Smooth muscle cell (in vitro differentiated cells): ENCODE results near the gene OSM. TPM values are rescaled to one million over a fixed set of nuclear protein-coding genes. Genes with fewer than 3 reads are reported as not detected.

Experiments
- DNase-seq: peaks from one replicate; lab custom pipeline; 2025; ENCODE audit not compliant: unreplicated experiment; lab: John Stamatoyannopoulos, UW
- H2AFZ ChIP-seq: fragments of 200-600 bp; sonication (generic); 2 replicates; pipeline ENCODE4 v1.6.0; 2016; ENCODE audit warnings: antibody characterized with exemption, low read depth, mild to moderate bottlenecking
- H3F3A ChIP-seq: fragments of 200-600 bp; sonication (generic); 2 replicates; pipeline ENCODE4 v1.6.0; 2017; ENCODE audit warnings: antibody characterized with exemption, low read depth
- H3K27ac ChIP-seq: fragments of 200-600 bp; sonication (generic); 2 replicates; pipeline ENCODE4 v1.5.1; 2016; ENCODE audit warnings: low read depth, mild to moderate bottlenecking
- H3K27me3 ChIP-seq: fragments of 200-600 bp; sonication (generic); 2 replicates; pipeline ENCODE4 v1.6.1; 2016; ENCODE audit warnings: low read depth, mild to moderate bottlenecking
- H3K36me3 ChIP-seq: fragments of 200-600 bp; sonication (generic); 2 replicates; pipeline ENCODE4 v1.5.1; 2016; ENCODE audit warnings: low read depth
- H3K4me1 ChIP-seq: fragments of 200-600 bp; sonication (generic); 2 replicates; pipeline ENCODE4 v1.5.1; 2016; ENCODE audit warnings: low read depth
- H3K4me2 ChIP-seq: fragments of 200-600 bp; sonication (generic); 2 replicates; pipeline ENCODE4 v1.6.0; 2016; ENCODE audit warnings: mild to moderate bottlenecking
- H3K4me3 ChIP-seq: fragments of 200-600 bp; sonication (generic); 2 replicates; pipeline ENCODE4 v1.5.1; 2016; ENCODE audit warnings: mild to moderate bottlenecking
- H3K79me2 ChIP-seq: fragments of 200-600 bp; sonication (generic); 2 replicates; pipeline ENCODE4 v1.6.0; 2016; ENCODE audit warnings: low read depth, mild to moderate bottlenecking
- H3K9ac ChIP-seq: fragments of 200-600 bp; sonication (generic); 2 replicates; pipeline ENCODE4 v1.6.0; 2016; ENCODE audit warnings: low read depth
- H3K9me3 ChIP-seq: fragments of 200-600 bp; sonication (generic); replicated peaks from 2 replicates; pipeline ENCODE4 v1.5.1; 2016; ENCODE audit warnings: low read depth
- H4K20me1 ChIP-seq: fragments of 200-600 bp; sonication (generic); 2 replicates; pipeline ENCODE4 v1.6.0; 2016; ENCODE audit warnings: low read depth
- WGBS: methylation state at CpG from one replicate; pipeline ENCODE4 v1.1.7; 2016; ENCODE audit warnings: low lambda C conversion rate; 5-methylcytosine and 5-hydroxymethylcytosine counted together
- polyA plus RNA-seq: library from polyadenylated mRNA; unstranded; fragments of >200 nt; fragmentation: Nextera tagmentation; extraction: Ambion mirVana; gene quantifications from 2 replicates; pipeline ENCODE4 v1.2.1, GENCODE V29; 2016
- total RNA-seq: library from RNA; depleted of rRNA; stranded (reverse); fragments of >200 nt; gene quantifications from 2 replicates; pipeline ENCODE4 v1.2.3, GENCODE V29; 2014
- TF ChIP-seq, protein P1 (sequence below): fragments of 200-600 bp; sonication (generic); IDR thresholded peaks from 2 replicates; pipeline ENCODE4 v1.5.1; 2017; ENCODE audit warnings: borderline replicate concordance, mild to moderate bottlenecking, antibody characterized with exemption; ENCODE audit not compliant: insufficient read depth, poor library complexity, severe bottlenecking

Gene OSM
- total and polyA plus RNA-seq, 2 experiments from 2014 or later, result 0.14 to 0.27 TPM

DNA sequence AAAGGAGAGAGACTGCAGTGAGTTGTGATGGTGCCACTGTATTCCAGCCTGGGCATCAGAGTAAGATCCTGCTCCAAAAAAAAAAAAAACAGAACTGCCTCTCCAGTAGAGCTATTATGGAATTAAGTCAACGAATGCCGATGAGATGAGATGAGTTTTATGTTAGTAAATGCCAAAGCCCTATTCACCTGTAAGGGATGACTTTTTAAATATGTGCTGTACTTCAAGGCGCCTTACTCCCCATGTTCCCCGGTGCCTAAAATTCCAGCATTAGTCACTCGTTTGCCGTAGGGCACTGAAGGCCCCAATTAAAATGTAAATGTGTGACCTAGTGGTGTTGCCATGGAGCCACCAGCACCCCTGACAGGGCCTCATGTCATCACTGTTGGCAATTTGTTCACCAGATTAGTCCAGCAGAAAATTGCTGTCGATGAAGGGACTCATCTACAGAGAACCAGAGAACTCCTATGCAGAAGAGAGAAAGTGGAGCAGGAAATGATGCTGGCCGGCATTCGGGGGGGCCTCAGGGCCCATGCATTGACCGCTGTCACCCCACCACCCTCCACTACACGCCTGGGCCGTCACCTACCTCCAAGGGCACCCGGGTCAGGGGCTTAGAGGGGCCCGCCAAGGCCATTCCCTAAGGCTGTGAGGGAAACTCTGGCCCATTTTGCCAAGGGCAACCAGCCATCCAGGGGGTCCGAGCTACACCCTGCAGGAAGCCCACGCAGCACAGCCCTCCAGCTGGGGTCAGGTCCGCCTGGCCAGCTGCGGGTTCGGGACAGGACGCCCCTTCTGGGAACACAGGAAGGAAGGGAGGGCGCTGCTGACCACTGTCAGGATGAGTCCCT lies 37.9 kb downstream of the OSM start:
- TF ChIP-seq, protein P1, sequence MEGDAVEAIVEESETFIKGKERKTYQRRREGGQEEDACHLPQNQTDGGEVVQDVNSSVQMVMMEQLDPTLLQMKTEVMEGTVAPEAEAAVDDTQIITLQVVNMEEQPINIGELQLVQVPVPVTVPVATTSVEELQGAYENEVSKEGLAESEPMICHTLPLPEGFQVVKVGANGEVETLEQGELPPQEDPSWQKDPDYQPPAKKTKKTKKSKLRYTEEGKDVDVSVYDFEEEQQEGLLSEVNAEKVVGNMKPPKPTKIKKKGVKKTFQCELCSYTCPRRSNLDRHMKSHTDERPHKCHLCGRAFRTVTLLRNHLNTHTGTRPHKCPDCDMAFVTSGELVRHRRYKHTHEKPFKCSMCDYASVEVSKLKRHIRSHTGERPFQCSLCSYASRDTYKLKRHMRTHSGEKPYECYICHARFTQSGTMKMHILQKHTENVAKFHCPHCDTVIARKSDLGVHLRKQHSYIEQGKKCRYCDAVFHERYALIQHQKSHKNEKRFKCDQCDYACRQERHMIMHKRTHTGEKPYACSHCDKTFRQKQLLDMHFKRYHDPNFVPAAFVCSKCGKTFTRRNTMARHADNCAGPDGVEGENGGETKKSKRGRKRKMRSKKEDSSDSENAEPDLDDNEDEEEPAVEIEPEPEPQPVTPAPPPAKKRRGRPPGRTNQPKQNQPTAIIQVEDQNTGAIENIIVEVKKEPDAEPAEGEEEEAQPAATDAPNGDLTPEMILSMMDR, result no peak
- H3K27me3 ChIP-seq, result no peaks in the 10 kb centered on the region
- peaks cover 5% of the 10 kb centered on the region for H3K4me1 ChIP-seq
- H3K9ac ChIP-seq, result peak overlapping the region; percentile 32
- peak overlapping the region; percentile 28 for H3K27ac ChIP-seq
- 67% methylated on average over 20 of the region's 21 CpGs for WGBS
- H3K79me2 ChIP-seq, result no peaks in the 10 kb centered on the region
- H3K4me2 ChIP-seq, result no peak overlapping the region
- no peak overlapping the region for H2AFZ ChIP-seq
- no peaks in the 10 kb centered on the region for H4K20me1 ChIP-seq
- H3F3A ChIP-seq, result peaks cover 17% of the 10 kb centered on the region
- no peak overlapping the region for H3K4me3 ChIP-seq
- H3K9me3 ChIP-seq, result no peaks in the 10 kb centered on the region
- DNase-seq, result no peak
- no peaks in the 10 kb centered on the region for H3K36me3 ChIP-seq

GRCh38 chr22:30227438-30228228 lies 39.0 kb downstream of the OSM start:
- no peak for DNase-seq
- Histone ChIP-seq H2AFZ (no peak overlapping the region), H3K9ac (no peak overlapping the region), H3K9me3 (no peaks in the 10 kb centered on the region), H3K27me3 (no peaks in the 10 kb centered on the region), H3F3A (peaks cover 20% of the 10 kb centered on the region), H3K4me3 (no peak overlapping the region), H3K27ac (peak overlapping the region; percentile 83), H4K20me1 (no peaks in the 10 kb centered on the region), H3K36me3 (no peaks in the 10 kb centered on the region), H3K4me2 (no peak overlapping the region), H3K4me1 (peaks cover 5% of the 10 kb centered on the region), H3K79me2 (no peaks in the 10 kb centered on the region)
- TF ChIP-seq, protein P1, result no peak
- 90% methylated on average over 4 of the region's 4 CpGs for WGBS

DNA sequence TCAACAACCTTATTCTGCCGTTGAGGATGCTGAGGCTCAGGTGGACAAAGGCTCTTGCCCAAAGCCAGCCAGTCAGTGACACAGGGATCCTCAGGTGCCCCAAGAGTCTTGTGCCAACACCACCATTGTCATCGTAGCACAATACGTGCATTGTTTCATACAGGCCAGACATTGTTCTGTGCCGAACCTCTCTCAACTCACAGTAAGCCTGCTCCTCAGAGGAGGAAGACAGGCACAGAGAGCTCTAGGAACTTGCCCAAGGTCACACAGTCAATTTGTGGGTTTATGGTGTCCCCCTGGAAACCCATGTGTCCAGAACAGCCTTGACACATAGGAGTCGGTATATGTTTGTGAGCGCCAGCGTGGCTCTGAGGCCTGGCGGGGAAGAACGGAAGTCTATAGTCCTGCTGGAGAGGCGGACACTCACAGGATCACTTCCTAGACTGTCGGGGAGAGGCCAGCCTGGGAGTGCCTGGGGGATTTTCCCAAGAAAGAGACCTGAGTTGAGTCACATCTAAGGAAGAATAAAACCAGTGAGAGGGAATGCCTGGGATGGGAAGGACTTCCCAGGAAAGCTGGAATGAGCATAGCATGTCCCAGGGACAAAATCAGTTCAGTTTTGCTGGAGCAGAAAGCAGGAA lies 40.3 kb downstream of the OSM start:
- DNase-seq, result no peak

More for the DNA sequence above, 40.3 kb downstream of the OSM start:
- H3K27me3 ChIP-seq, result no peaks in the 10 kb centered on the region
- TF ChIP-seq, protein P1, result no peak
- no peaks in the 10 kb centered on the region for H3K36me3 ChIP-seq
- no peak overlapping the region for H2AFZ ChIP-seq
- no peaks in the 10 kb centered on the region for H3K9me3 ChIP-seq
- peak overlapping the region; percentile 83 for H3K27ac ChIP-seq
- WGBS, result 68% methylated on average over 11 of the region's 11 CpGs
- peaks cover 20% of the 10 kb centered on the region for H3F3A ChIP-seq
- H3K4me1 ChIP-seq, result peaks cover 5% of the 10 kb centered on the region
- no peak overlapping the region for H3K4me3 ChIP-seq
- peak overlapping the region; percentile 25 for H3K9ac ChIP-seq
- H3K4me2 ChIP-seq, result no peak overlapping the region
- H4K20me1 ChIP-seq, result no peaks in the 10 kb centered on the region
- no peaks in the 10 kb centered on the region for H3K79me2 ChIP-seq
